ENCODE data around the gene SCMH1. TPM values are rescaled to one million over a fixed set of nuclear protein-coding genes. Genes with fewer than 3 reads are reported as not detected.

Gene SCMH1
- polyA plus RNA-seq, 1 donor from 2014 or later: 23.0 TPM

DNA sequence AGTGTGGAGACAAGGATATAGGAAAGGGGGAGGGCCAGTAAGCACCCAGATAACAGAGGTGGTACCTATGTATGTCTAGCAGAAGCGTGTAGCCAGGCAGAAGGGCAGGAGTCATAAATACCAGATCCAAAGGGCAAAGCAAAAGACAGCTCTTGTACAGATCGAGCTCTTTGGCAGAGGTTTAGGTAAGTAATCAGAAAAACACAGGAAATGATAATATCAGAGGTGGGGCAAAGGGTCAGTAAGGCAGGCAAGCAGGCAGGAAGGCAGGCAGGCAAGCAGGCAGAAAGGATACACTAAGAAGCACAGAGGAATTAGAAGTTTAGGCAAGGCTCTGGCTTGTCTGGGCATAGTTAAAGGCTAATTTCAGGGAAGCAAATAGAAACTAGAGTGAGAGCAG lies 197.9 kb downstream of the SCMH1 start:
- Histone ChIP-seq H3K9ac (ENCODE audit: low read length) (no peak overlapping the region), H3F3A (ENCODE audit: insufficient read depth, low read length, poor library complexity, severe bottlenecking) (no peaks in the 10 kb centered on the region), H3K27ac (ENCODE audit: low read length) (no peak overlapping the region), H3K36me3 (ENCODE audit: insufficient read depth, low read length) (peaks cover 3% of the 10 kb centered on the region), H3K4me3 (ENCODE audit: low read length) (no peak overlapping the region), H3K9me2 (ENCODE audit: insufficient read depth, low read length) (no peaks in the 10 kb centered on the region), H2AFZ (ENCODE audit: low read depth, low read length) (no peak overlapping the region), H3K9me3 (ENCODE audit: low read length) (no peaks in the 10 kb centered on the region), H4K20me1 (ENCODE audit: insufficient read depth) (no peaks in the 10 kb centered on the region), H3K79me2 (replicated peaks; ENCODE audit: insufficient read depth, low read length) (no peaks in the 10 kb centered on the region), H3K4me2 (ENCODE audit: low read length) (no peak overlapping the region), H3K27me3 (ENCODE audit: insufficient read depth, low read depth, low read length) (no peaks in the 10 kb centered on the region)
- TF ChIP-seq EZH2 (IDR thresholded peaks at IDR 0.05; ENCODE audit: borderline replicate concordance, insufficient read depth, low read length, poor library complexity, severe bottlenecking) (no peak), SMC3 (conservative IDR thresholded peaks at IDR 0.05; ENCODE audit: poor library complexity) (no peak), REST (IDR thresholded peaks at IDR 0.05; ENCODE audit: borderline replicate concordance) (no peak), POLR2AphosphoS5 (IDR thresholded peaks at IDR 0.05) (no peak)

DNA sequence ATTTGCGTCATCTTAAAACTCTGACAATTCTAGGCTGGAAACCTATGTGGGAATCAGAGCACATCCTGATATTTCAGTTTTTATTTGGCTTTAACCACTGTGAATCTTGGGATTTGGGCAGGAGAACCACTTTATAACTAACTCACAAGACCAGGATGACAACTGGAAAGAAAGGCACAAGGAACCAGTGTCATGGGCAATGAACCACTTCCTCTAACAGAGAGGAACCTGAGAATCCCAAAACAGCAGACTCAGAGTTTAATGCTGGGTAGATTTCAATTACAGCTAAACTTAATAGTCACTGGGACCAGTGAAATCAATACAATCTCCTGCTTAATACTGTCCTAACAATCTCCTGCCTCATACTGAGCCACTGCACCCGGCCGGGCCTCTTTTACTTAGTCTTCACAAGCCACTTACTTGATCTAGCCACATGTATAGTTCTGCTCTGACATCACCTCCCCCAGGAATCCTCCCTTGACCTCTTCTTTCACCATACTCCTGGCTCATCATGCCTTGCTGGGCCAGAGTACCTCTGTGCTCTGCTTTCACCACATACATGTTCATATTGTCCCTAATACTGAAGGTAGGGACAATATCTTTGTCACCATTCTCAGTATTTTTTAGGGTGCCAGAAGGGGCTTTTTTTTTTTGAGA lies 200.4 kb downstream of the SCMH1 start:
- H3F3A ChIP-seq (ENCODE audit: insufficient read depth, low read length, poor library complexity, severe bottlenecking): no peaks in the 10 kb centered on the region
- H2AFZ ChIP-seq (ENCODE audit: low read depth, low read length): no peak overlapping the region
- H3K9ac ChIP-seq (ENCODE audit: low read length): no peak overlapping the region
- peaks cover 9% of the 10 kb centered on the region for H3K36me3 ChIP-seq (ENCODE audit: insufficient read depth, low read length)
- no peaks in the 10 kb centered on the region for H4K20me1 ChIP-seq (ENCODE audit: insufficient read depth)
- H3K9me3 ChIP-seq (ENCODE audit: low read length): no peaks in the 10 kb centered on the region
- H3K4me2 ChIP-seq (ENCODE audit: low read length): no peak overlapping the region
- H3K79me2 ChIP-seq (replicated peaks; ENCODE audit: insufficient read depth, low read length): no peaks in the 10 kb centered on the region
- H3K4me3 ChIP-seq (ENCODE audit: low read length): no peak overlapping the region
- no peak overlapping the region for H3K27ac ChIP-seq (ENCODE audit: low read length)
- H3K27me3 ChIP-seq (ENCODE audit: insufficient read depth, low read depth, low read length): no peaks in the 10 kb centered on the region
- no peaks in the 10 kb centered on the region for H3K9me2 ChIP-seq (ENCODE audit: insufficient read depth, low read length)
- TF ChIP-seq, protein P1, sequence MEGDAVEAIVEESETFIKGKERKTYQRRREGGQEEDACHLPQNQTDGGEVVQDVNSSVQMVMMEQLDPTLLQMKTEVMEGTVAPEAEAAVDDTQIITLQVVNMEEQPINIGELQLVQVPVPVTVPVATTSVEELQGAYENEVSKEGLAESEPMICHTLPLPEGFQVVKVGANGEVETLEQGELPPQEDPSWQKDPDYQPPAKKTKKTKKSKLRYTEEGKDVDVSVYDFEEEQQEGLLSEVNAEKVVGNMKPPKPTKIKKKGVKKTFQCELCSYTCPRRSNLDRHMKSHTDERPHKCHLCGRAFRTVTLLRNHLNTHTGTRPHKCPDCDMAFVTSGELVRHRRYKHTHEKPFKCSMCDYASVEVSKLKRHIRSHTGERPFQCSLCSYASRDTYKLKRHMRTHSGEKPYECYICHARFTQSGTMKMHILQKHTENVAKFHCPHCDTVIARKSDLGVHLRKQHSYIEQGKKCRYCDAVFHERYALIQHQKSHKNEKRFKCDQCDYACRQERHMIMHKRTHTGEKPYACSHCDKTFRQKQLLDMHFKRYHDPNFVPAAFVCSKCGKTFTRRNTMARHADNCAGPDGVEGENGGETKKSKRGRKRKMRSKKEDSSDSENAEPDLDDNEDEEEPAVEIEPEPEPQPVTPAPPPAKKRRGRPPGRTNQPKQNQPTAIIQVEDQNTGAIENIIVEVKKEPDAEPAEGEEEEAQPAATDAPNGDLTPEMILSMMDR (IDR thresholded peaks at IDR 0.05; ENCODE audit: poor library complexity, severe bottlenecking): no peak
- TF ChIP-seq EZH2 (IDR thresholded peaks at IDR 0.05; ENCODE audit: borderline replicate concordance, insufficient read depth, low read length, poor library complexity, severe bottlenecking) (no peak), TAF1 (IDR thresholded peaks at IDR 0.05; ENCODE audit: low read depth) (no peak)

DNA sequence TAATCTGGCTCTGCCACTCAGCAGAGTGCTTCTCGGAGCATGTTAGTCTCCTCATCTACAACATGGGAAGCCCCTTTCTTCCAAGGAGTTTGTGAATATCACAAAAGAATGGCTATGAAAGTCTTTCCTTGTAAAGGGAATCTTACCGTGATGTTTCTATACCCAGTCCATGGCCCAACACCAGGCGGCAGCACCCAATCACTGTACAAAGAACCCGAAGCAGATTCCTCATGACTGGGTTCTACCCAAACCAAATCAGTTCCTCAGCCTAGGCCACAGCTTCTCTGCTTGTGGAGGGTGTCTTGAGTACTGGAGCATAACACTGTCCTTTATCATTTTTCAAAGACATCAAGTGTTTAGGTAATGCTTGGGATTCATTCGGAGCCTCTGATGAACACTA lies 204.0 kb downstream of the SCMH1 start:
- H3K79me2 ChIP-seq (replicated peaks; ENCODE audit: insufficient read depth, low read length): no peaks in the 10 kb centered on the region
- TF ChIP-seq EZH2 (IDR thresholded peaks at IDR 0.05; ENCODE audit: borderline replicate concordance, insufficient read depth, low read length, poor library complexity, severe bottlenecking) (no peak), EP300 (conservative IDR thresholded peaks at IDR 0.05; ENCODE audit: poor library complexity, severe bottlenecking) (no peak), TAF1 (IDR thresholded peaks at IDR 0.05; ENCODE audit: low read depth) (no peak), RAD21 (conservative IDR thresholded peaks at IDR 0.05) (no peak)
- no peaks in the 10 kb centered on the region for H3K27me3 ChIP-seq (ENCODE audit: insufficient read depth, low read depth, low read length)
- H4K20me1 ChIP-seq (ENCODE audit: insufficient read depth): no peaks in the 10 kb centered on the region
- H3K4me2 ChIP-seq (ENCODE audit: low read length): no peak overlapping the region
- H3K9me2 ChIP-seq (ENCODE audit: insufficient read depth, low read length): no peaks in the 10 kb centered on the region
- H3K9ac ChIP-seq (ENCODE audit: low read length): no peak overlapping the region
- no peaks in the 10 kb centered on the region for H3F3A ChIP-seq (ENCODE audit: insufficient read depth, low read length, poor library complexity, severe bottlenecking)
- H3K36me3 ChIP-seq (ENCODE audit: insufficient read depth, low read length): peaks cover 9% of the 10 kb centered on the region
- no peaks in the 10 kb centered on the region for H3K9me3 ChIP-seq (ENCODE audit: low read length)
- no peak overlapping the region for H3K4me3 ChIP-seq (ENCODE audit: low read length)
- H3K27ac ChIP-seq (ENCODE audit: low read length): no peak overlapping the region
- no peak overlapping the region for H2AFZ ChIP-seq (ENCODE audit: low read depth, low read length)

All from neural cell (in vitro differentiated cells).